Skin of body (tissue), 2 donors: ENCODE measurements around the gene GRIN1. TPM values are rescaled to one million over a fixed set of nuclear protein-coding genes. Genes with fewer than 3 reads are reported as not detected.

Experiments used
- DNase-seq: peaks from one replicate; lab custom pipeline; 2025; lab: John Stamatoyannopoulos, UW
- total RNA-seq: library from RNA; depleted of rRNA; stranded (reverse); fragments of >200 nt; gene quantifications from one replicate; pipeline ENCODE4 v1.2.3, GENCODE V29; 2014

GRIN1 gene
- total RNA-seq, 1 donor from 2014 or later: 0.89 TPM

GRCh38 chr9:137176302-137177182, 37.6 kb downstream of the GRIN1 start:
- DNase-seq: no peak

GRCh38 chr9:137178201-137178938, 39.4 kb downstream of the GRIN1 start:
- DNase-seq: no peak

GRCh38 chr9:137178939-137179630, 40.1 kb downstream of the GRIN1 start:
- no peak for DNase-seq

GRCh38 chr9:137179761-137180160, 40.8 kb downstream of the GRIN1 start:
- DNase-seq: no peak

DNA sequence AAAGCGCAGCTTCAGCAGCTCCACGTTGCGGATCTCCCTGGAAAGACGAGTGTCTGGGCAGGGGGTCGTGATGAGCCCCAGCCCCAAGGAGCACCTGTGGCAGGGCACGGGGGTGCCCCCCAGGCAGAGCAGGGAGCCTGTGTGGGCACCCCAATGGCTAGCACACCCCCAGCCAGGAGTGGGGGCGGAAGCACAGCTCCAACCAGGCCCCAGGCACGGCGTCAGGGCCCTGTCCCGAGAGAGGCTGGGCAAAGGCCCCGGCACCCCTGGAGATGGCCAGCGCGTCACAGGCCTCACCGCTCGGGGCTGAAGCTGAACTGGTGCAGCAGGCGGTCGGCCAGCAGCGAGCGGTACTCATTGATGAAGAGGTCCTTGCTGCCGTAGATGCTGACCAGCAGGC, 41.5 kb downstream of the GRIN1 start:
- DNase-seq: no peak

- no peak for DNase-seq
Observed at GRCh38 chr9:137181680-137182079, 42.7 kb downstream of the GRIN1 start.

DNA sequence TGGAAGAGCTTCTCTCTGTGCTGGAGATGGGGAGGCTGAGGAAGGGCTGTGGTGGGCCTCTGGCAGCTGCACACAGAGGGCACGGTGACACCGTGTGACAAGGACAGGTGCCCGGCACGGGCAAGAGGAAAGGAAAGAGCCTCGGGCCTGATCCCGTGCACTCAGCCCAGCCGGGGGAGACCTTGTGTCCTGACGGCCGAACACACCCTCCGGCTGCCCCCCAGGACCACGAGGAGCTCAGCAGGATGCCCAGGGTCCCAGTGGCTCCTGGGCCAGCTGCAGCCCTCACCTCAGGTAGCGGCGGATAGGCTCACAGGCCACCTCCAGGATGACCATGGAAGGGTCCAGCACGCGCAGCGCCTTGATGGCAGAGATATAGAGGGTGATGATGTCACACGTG, 43.9 kb downstream of the GRIN1 start:
- DNase-seq: no peak

DNA sequence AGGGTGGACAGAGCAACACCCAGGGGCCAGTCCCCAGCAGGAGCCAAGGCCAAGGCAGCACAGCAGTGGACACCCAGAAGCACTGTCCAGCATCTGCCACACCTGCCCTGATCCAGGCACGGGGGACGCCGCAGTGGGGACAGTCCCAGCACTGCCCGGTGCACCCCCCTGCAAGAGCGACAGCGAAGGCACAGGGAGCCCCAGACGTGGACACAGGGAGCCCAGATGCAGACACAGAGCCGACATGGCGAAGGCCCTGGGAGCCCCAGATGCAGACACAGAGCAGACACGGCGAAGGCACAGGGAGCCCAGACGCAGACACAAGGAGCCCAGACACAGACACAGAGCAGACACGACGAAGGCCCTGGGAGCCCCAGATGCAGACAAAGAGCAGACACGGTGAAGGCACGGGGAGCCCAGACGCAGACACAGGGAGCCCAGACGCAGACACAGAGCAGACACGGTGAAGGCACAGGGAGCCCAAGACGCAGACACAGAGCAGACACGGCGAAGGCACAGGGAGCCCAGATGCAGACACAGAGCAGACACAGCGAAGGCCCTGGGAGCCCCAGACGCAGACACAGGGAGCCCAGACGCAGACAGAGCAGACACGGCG, 45.1 kb downstream of the GRIN1 start:
- DNase-seq: no peak

GRCh38 chr9:137184881-137185660, 46.1 kb downstream of the GRIN1 start:
- no peak for DNase-seq

DNA sequence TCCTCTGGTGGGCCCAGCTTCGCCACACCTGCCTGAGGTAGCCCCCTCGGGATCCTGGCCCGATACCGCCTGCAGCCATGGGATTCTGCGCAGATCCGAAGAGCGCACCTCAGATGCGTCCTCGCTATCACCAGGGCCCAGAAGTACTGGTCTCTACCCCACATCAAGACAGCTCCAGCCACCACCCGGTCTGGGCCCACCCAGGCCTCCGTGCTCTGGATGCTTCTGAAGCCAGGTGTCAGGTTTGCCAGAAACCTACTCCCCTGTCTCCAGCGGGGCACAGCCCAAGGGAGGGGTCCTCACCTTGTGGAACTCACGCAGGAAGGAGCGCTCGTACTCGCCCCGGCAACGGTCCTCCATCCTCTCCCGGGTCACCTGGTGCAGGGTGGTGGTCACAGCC, 47.0 kb downstream of the GRIN1 start:
- no peak for DNase-seq

GRCh38 chr9:137186385-137186784, 47.4 kb downstream of the GRIN1 start:
- DNase-seq: no peak

DNA sequence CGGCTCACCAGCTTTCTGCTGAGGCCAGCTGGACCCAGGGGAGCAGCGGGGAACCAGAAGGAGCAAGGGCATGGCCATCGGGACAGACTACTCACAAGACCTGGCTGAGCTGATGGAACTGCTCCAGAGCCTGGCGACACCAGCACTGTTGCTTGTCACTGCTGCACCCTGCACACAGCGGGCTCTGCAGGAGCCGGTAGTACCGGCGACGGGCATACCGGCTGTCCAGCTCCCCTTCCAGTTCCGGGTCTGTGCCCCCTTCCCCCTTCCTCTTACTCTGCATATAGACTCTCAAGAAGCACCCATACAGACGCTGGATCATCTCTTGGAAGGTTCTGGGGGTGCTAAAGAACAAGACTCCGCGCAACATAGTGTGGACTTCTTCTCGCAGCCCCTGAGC, 48.4 kb downstream of the GRIN1 start:
- DNase-seq: no peak

- DNase-seq: no peak
Observed at GRCh38 chr9:137188086-137188489, 49.1 kb downstream of the GRIN1 start.

DNA sequence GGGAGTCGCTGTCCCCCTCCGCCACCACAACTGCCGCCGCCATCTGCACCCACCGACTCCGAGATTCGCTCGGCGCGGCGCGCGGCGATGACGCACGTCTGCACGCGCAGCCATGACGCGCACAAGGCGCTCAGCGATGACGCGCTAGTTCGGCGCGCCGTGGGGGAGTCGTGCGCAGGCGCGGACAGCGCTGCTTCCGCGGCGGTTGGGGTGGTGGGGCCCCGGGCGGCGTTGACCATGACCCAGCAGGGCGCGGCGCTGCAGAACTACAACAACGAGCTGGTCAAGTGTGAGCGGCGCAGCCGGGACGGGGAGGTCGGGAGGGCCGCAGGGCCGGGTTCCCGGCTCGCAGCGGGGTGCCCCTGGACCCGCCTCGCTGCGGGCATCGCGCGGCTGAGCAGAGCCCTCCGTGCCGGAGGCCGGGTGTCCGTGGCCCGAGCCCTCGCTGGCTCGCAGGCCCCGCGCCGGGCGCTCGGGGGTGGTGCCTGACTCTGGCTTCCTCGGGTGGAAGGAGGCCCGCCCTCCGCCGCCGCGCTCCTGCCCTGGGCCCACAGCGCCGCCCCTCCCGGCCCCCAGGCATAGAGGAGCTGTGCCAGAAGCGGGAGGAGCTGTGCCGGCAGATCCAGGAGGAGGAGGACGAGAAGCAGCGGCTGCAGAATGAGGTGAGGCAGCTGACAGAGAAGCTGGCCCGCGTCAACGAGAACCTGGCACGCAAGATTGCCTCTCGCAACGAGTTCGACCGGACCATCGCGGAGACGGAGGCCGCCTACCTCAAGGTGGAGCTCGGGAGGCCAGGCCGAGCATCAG, 49.7 kb downstream of the GRIN1 start, which contains the start of the genes ANAPC2 and SSNA1:
TSS of gene ANAPC2 (minus strand) at position 71 of the 807 bp plus-strand sequence. CDS start at position 43, 28 bp downstream.
TSS of gene SSNA1 (plus strand) at position 187 of the 807 bp plus-strand sequence. CDS start at position 238, 51 bp downstream.
- DNase-seq: peak; percentile 88

DNA sequence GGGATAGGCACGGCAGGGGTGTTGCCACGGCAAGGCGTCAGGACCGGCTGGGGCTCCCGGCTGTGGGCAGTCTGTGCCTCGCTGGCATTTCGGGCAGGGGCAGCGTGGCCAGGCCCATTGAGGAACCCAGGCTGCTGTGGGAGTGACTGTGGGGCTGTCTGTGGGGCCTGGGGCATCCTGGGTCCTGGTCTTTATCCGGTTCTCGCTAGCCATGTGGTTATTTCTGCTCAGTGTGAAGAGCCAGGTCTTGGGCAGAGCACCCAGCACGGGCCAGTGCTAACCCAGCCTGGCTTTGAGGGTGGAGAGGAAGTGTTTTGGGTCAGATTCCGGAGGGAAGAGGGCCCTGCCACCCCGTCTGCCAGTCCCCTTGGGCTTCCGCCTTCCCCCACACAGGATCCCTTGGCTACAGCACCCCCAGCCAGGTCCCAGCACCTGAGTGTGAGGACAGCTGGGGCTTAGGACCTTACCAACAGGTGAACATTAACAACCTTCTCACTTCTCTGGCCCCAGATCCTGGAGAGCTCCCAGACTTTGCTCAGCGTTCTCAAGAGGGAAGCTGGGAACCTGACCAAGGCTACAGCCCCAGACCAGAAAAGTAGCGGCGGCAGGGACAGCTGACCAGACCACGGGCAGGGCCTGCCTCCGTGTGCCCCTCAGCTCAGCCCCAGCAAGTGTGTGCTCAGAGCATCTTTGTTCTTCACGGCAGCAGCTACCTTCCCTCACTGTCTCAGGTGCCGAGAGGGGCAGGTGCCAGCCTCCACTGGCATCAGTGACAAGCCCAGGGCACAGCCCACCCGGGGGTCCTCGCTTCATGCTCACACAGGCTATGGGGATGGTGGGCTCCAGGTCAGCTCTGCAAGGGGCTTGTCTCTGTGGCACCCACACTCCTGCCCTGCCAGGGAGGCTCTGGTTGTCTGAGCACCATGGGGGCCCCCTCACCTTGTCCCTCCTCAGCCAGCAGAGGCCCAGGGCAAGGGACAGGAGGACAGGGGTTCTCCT, 50.6 kb downstream of the GRIN1 start:
- DNase-seq: no peak

GRCh38 chr9:137190315-137190856, 51.4 kb downstream of the GRIN1 start:
- DNase-seq: no peak

- no peak for DNase-seq
Observed at GRCh38 chr9:137191245-137191644, 52.3 kb downstream of the GRIN1 start.
